GM06990 (cell line): ENCODE results near the gene UNK.

Experiments
- DNase-seq: peaks from one replicate; pipeline ENCODE4 v3.0.0-alpha.2; 2011; ENCODE audit not compliant: insufficient read length; ENCODE audit errors: extremely low read depth
- H3K27me3 ChIP-seq: replicated peaks from 2 replicates; pipeline ENCODE4 v1.6.0; 2011; ENCODE audit warnings: low read length; ENCODE audit not compliant: control insufficient read depth, insufficient read depth
- H3K36me3 ChIP-seq: 2 replicates; pipeline ENCODE4 v1.5.1; 2011; ENCODE audit warnings: low read length; ENCODE audit not compliant: control insufficient read depth, insufficient read depth
- H3K4me3 ChIP-seq: replicated peaks from 2 replicates; pipeline ENCODE4 v1.5.1; 2011; ENCODE audit warnings: low read depth, mild to moderate bottlenecking, control low read depth, low read length
- TF ChIP-seq, protein P1 (sequence below): IDR thresholded peaks from 2 replicates; pipeline ENCODE4 v1.5.1; 2011; ENCODE audit warnings: low read length, control low read depth, mild to moderate bottlenecking, inconsistent platforms; ENCODE audit not compliant: insufficient read depth, poor library complexity, severe bottlenecking

The UNK gene

DNA sequence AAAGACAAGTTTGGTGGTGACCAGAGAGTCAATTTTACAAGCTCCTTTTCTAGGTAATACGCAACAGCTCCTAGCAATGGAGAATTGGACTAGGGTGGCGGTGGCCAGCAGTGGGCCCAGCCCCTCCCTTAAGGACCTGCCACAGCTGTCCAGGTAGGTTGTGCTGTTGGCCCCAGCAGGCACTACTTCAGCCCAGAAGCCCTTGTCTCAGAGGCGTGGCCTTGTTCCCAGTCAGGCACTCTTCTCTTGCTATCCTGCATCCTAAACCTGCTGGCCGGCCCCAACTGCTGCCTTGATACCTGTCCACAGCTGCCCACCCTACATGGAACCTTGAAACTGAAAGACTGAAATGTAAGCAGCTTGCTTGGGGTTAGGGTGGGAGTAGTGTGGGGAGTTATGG is 18.6 kb upstream of the UNK start:
- no peak for DNase-seq
- TF ChIP-seq, protein P1, sequence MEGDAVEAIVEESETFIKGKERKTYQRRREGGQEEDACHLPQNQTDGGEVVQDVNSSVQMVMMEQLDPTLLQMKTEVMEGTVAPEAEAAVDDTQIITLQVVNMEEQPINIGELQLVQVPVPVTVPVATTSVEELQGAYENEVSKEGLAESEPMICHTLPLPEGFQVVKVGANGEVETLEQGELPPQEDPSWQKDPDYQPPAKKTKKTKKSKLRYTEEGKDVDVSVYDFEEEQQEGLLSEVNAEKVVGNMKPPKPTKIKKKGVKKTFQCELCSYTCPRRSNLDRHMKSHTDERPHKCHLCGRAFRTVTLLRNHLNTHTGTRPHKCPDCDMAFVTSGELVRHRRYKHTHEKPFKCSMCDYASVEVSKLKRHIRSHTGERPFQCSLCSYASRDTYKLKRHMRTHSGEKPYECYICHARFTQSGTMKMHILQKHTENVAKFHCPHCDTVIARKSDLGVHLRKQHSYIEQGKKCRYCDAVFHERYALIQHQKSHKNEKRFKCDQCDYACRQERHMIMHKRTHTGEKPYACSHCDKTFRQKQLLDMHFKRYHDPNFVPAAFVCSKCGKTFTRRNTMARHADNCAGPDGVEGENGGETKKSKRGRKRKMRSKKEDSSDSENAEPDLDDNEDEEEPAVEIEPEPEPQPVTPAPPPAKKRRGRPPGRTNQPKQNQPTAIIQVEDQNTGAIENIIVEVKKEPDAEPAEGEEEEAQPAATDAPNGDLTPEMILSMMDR, result no peak
- Histone ChIP-seq H3K36me3 (no peaks in the 10 kb centered on the region), H3K27me3 (no peaks in the 10 kb centered on the region), H3K4me3 (no peak overlapping the region)

DNA sequence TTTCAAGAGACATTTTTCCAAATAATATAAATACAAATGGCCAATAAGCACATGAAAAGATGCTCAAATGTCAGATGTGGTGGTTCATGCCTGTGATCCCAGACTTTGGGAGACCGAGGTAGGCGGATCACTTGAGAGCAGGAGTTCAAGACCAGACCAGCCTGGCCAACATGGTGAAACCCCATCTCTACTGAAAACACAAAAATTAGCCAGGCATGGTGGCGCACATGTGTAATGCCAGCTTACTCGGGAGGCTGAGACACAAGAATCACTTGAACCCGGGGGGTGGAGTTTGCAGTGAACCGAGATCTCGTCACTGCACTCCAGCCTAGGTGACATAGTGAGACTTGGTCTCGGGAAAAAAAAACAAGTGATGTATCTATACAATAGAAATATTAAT is 16.7 kb upstream of the UNK start:
- DNase-seq, result no peak
- TF ChIP-seq, protein P1, result no peak
- Histone ChIP-seq H3K36me3 (no peaks in the 10 kb centered on the region), H3K4me3 (no peak overlapping the region), H3K27me3 (no peaks in the 10 kb centered on the region)

DNA sequence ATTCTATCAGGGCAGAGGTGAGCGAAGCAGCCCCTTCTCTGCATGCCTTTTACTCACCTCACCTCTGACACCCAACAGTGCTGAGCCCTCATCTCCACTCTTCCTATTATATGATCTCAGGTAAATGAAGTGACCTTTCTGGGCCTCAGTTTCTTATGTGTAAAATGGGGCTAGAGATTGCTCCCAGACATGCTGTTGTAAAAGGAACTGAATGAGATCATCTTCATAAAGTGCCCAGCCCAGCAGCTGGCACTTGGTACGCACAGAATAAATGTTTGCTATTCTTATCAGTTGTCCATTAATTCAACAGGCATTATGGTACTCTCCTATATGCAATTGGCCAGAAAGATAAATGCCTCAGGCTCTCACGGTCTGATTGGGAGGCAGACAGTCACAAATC is 15.1 kb upstream of the UNK start:
- TF ChIP-seq, protein P1, result no peak
- no peak for DNase-seq
- H3K36me3 ChIP-seq, result peaks cover under 1% of the 10 kb centered on the region
- no peaks in the 10 kb centered on the region for H3K27me3 ChIP-seq
- H3K4me3 ChIP-seq, result no peak overlapping the region

DNA sequence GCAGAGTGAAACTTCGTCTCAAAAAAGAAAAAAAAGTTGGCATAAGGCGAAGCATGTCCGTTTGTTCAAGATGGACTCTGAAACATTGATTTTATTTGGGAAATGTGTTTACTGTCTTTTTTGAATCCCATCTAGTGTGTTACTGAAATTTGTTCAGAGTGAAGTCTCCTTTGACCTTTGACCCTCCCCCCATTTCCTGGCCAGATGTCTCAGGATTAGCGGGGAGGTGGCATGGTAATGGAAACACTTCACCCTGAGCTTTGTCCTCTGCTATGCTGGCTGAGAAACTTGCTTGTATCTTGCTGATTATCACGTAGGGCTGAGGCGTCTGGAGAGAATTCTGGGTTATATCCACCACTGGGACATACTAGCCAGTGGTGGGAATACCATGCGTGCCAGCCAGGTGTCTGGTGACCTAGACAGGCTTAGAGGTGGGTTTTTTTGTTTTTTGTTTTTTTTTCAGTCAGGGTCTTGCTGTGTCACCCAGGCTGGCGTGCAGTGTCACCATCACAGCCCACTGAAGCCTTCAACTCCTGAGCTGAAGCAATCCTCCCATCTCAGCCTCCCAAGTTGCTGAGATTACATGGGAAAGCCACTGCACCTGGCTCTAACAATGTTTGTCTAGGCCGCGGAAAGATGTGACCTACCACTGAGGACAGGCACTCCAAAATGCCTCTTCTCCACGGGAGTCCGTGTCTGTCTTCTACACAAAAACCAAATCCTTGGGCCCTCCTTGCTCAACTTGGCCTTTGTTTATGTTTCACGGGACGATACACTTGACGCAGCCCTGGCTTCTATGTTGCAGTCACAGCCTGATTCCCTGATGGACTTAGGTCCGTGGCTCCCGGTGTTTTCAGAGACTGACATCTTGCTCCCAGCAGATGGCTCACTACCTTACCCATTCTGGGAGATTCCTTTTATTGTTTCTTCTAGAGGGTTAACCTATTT is 13.0 kb upstream of the UNK start:
- TF ChIP-seq, protein P1, result no peak
- Histone ChIP-seq H3K4me3 (no peak overlapping the region), H3K27me3 (no peaks in the 10 kb centered on the region), H3K36me3 (peaks cover 7% of the 10 kb centered on the region)
- DNase-seq, result no peak

DNA sequence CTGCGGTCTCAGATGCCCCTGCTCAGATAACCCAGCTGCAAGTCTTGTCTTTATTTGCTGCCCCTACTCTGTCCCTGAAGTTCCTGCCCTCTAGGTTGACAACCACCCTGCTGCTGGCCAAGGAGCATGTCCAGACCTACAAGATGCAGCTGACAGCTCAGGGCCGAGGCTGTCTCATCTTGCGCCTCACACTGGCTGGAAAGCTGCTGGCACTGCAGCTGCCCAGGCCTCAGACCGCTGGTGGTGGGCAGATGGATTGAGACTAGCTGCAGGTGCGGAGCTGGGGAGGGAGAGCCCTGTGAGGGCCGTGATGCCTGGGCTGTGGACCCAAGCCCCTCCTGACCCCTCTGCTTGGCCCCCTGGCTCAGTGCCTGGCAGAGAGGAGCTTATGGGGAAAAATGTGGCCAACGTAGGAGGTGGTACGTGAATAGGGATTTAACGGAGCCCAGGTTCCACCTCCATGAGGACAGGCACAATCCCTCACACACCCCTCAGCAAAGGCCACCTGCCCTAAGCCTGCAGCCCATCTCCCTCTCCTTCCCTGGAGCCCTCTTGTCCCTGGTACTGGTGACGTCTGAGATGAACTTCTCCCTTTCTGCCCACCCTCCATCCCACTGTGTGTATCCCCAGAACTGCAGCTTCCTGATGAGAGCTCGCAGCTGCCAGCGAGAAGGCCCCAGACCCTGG is 11.3 kb upstream of the UNK start:
- no peak overlapping the region for H3K4me3 ChIP-seq
- DNase-seq, result no peak
- peaks cover 9% of the 10 kb centered on the region for H3K36me3 ChIP-seq
- TF ChIP-seq, protein P1, result no peak
- H3K27me3 ChIP-seq, result no peaks in the 10 kb centered on the region
